HFFc6 (cell line): ENCODE results near the gene AP1G2. TPM values are rescaled to one million over a fixed set of nuclear protein-coding genes. Genes with fewer than 3 reads are reported as not detected.
"Not testable (repeated sequence)": the region's sequence is repeated elsewhere in the genome, so short reads cannot be mapped to it uniquely, and the experiment has no call there.

Source experiments
- DNase-seq: peaks from one replicate; pipeline ENCODE4 v3.0.0-alpha.2; 2018
- H3K27ac Mint-ChIP-seq: 2 replicates; pipeline ENCODE4 v1.8.0; 2020; ENCODE audit warnings: mild to moderate bottlenecking, mixed read lengths
- H3K27me3 Mint-ChIP-seq: 2 replicates; pipeline ENCODE4 v1.8.0; 2021; ENCODE audit warnings: mild to moderate bottlenecking, moderate library complexity, mixed read lengths; ENCODE audit not compliant: insufficient read depth
- H3K36me3 Mint-ChIP-seq: 2 replicates; pipeline ENCODE4 v1.8.0; 2021; ENCODE audit warnings: low read depth, mixed read lengths
- H3K4me1 Mint-ChIP-seq: 2 replicates; pipeline ENCODE4 v1.8.0; 2020; ENCODE audit warnings: low read depth, mixed read lengths
- H3K4me3 Mint-ChIP-seq: 2 replicates; pipeline ENCODE4 v1.8.0; 2020; ENCODE audit warnings: mild to moderate bottlenecking, moderate library complexity, mixed read lengths
- H3K9me3 Mint-ChIP-seq: 2 replicates; pipeline ENCODE4 v1.8.0; 2020; ENCODE audit warnings: mild to moderate bottlenecking, mixed read lengths
- total RNA-seq, 6 experiments: library from RNA; stranded (reverse); fragmentation: NEBNext Ultra II Directional; extraction: Animal tissue kit (Norgen Biotek cat#: 25700); gene quantifications; 2 replicates in 1 of 6; 3 replicates in 5 of 6; pipeline ENCODE4 v1.2.3, GENCODE V29; 2021
- TF ChIP-seq, protein P1 (sequence below): fragments of 200-600 bp; sonication (generic); IDR thresholded peaks from 2 replicates; pipeline ENCODE4 v1.5.0; 2021; ENCODE audit warnings: antibody characterized with exemption, mild to moderate bottlenecking

Gene AP1G2
- total RNA-seq, 6 experiments from 2014 or later: 1.6 to 8.3 (median 2.2) TPM

- Mint-ChIP-seq H3K4me3 (no peak overlapping the region), H3K36me3 (no peaks in the 10 kb centered on the region), H3K9me3 (no peaks in the 10 kb centered on the region), H3K27me3 (peaks cover 5% of the 10 kb centered on the region), H3K4me1 (no peaks in the 10 kb centered on the region), H3K27ac (no peak overlapping the region)
- DNase-seq: no peak
- TF ChIP-seq, protein P1, sequence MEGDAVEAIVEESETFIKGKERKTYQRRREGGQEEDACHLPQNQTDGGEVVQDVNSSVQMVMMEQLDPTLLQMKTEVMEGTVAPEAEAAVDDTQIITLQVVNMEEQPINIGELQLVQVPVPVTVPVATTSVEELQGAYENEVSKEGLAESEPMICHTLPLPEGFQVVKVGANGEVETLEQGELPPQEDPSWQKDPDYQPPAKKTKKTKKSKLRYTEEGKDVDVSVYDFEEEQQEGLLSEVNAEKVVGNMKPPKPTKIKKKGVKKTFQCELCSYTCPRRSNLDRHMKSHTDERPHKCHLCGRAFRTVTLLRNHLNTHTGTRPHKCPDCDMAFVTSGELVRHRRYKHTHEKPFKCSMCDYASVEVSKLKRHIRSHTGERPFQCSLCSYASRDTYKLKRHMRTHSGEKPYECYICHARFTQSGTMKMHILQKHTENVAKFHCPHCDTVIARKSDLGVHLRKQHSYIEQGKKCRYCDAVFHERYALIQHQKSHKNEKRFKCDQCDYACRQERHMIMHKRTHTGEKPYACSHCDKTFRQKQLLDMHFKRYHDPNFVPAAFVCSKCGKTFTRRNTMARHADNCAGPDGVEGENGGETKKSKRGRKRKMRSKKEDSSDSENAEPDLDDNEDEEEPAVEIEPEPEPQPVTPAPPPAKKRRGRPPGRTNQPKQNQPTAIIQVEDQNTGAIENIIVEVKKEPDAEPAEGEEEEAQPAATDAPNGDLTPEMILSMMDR: no peak
Measured at GRCh38 chr14:23590198-23590597, 22.6 kb upstream of the AP1G2 start.

DNA sequence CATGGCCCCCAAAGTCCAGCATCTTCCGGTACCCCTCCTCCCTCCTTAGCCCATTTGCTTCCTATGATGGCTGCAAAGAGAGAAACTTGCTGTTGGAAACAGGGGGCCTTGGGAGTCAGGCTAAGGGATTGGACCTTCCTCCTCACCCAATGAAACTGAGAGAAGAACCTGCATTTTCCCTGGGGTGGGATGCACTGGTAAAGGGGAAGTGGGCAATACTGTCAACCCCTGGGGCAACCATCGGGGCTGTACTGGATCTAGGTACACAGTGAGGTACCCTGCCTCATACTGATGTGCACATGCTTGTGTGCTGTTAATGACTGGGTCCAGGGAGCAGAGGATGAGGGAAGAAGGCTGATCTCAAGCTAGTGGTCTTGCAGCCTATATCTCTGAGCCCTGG, 22.0 kb upstream of the AP1G2 start:
- no peak overlapping the region for H3K4me3 Mint-ChIP-seq
- H3K4me1 Mint-ChIP-seq: no peaks in the 10 kb centered on the region
- TF ChIP-seq, protein P1: no peak
- no peaks in the 10 kb centered on the region for H3K36me3 Mint-ChIP-seq
- H3K27me3 Mint-ChIP-seq: peaks cover 5% of the 10 kb centered on the region
- no peak for DNase-seq
- no peak overlapping the region for H3K27ac Mint-ChIP-seq
- no peaks in the 10 kb centered on the region for H3K9me3 Mint-ChIP-seq

GRCh38 chr14:23588884-23589598, 21.4 kb upstream of the AP1G2 start:
- no peak overlapping the region for H3K27ac Mint-ChIP-seq
- no peaks in the 10 kb centered on the region for H3K36me3 Mint-ChIP-seq
- DNase-seq: peak; percentile 82
- no peak overlapping the region for H3K4me3 Mint-ChIP-seq
- H3K27me3 Mint-ChIP-seq: peaks cover 3% of the 10 kb centered on the region; the same call in 1 of the 2 replicates
- peaks cover 3% of the 10 kb centered on the region; the same call in 1 of the 2 replicates for H3K9me3 Mint-ChIP-seq
- TF ChIP-seq, protein P1: peak; percentile 85
- H3K4me1 Mint-ChIP-seq: no peaks in the 10 kb centered on the region

DNA sequence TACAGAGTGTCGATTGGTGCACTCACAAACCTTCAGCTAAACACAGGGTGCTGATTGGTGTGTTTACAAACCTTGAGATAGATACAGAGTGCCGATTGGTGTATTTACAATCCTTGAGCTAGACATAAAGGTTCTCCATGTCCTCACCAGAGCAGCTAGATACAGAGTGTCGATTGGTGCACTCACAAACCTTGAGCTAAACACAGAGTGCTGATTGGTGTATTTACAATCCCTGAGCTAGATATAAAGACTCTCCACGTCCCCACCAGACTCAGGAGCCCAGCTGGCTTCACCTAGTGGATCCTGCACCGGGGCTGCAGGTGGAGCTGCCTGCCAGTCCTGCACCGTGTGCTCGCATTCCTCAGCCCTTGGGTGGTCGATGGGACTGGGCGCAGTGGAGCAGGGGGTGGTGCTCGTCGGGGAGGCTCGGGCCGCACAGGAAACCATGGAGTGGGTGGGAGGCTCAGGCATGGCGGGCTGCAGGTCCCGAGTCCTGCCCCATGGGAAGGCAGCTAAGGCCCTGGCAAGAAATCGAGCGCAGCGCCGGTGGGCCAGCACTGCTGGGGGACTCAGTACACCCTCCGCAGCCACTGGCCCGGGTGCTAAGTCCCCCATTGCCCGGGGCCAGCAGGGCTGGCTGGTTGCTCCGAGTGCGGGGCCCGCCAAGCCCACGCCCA, 17.1 kb upstream of the AP1G2 start:
- not testable (repeated sequence) for H3K36me3 Mint-ChIP-seq, H3K27me3 Mint-ChIP-seq

DNA sequence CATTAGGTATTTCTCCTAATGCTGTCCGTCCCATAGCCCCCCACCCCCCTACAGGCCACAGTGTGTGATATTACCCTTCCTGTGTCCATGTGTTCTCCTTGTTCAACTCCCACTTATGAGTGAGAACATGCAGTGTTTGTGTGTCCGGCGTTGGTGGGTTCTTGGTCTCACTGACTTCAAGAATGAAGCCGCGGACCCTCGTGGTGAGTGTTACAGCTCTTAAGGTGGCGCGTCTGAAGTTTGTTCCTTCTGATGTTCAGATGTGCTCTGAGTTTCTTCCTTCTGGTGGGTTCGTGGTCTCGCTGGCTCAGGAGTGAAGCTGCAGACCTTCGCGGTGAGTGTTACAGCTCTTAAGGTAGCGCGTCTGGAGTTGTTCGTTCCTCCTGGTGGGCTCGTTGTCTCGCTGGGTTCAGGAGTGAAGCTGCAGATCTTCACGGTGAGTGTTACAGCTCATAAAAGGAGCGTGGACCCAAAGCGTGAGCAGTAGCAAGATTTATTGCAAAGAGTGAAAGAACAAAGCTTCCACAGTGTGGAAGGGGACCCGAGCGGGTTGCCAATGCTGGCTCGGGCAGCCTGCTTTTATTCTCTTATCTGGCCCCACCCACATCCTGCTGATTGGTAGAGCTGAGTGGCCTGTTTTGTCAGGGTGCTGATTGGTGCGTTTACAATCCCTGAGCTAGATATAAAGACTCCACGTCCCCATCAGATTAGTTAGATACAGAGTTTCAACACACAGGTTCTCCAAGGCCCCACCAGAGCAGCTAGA, 16.4 kb upstream of the AP1G2 start:
- not testable (repeated sequence) for H3K36me3 Mint-ChIP-seq, DNase-seq, H3K27me3 Mint-ChIP-seq, H3K27ac Mint-ChIP-seq, H3K4me3 Mint-ChIP-seq, H3K9me3 Mint-ChIP-seq, H3K4me1 Mint-ChIP-seq

More for the DNA sequence above, 17.1 kb upstream of the AP1G2 start:
- H3K9me3 Mint-ChIP-seq, H3K4me3 Mint-ChIP-seq, DNase-seq, H3K27ac Mint-ChIP-seq, H3K4me1 Mint-ChIP-seq: not testable (repeated sequence)

- Mint-ChIP-seq H3K4me1 (no peaks in the 10 kb centered on the region), H3K9me3 (peaks cover 4% of the 10 kb centered on the region; the same call in 1 of the 2 replicates), H3K4me3 (no peak overlapping the region), H3K27ac (no peak overlapping the region), H3K36me3 (no peaks in the 10 kb centered on the region), H3K27me3 (peaks cover 13% of the 10 kb centered on the region)
- DNase-seq: no peak
- TF ChIP-seq, protein P1: no peak
Measured at GRCh38 chr14:23582906-23583760, 15.5 kb upstream of the AP1G2 start.
